ENCODE measurements around the gene FGD2. TPM values are rescaled to one million over a fixed set of nuclear protein-coding genes. Genes with fewer than 3 reads are reported as not detected.

Gene FGD2
- total RNA-seq, 1 experiment from 2014 or later: 0.10 TPM

GRCh38 chr6:37020812-37021211 lies 15.4 kb downstream of the FGD2 start:
- H3K9me3 ChIP-seq (ENCODE audit: control insufficient read depth in 1 of 2, insufficient read depth in 1 of 2, low read depth in 1 of 2, low read length in 2 of 2): no peaks in the 10 kb centered on the region
- H3K9ac ChIP-seq (ENCODE audit: low read length): no peak overlapping the region
- ATAC-seq (no peak), DNase-seq (ENCODE audit: low read depth, low spot score) (no peak)
- RAD21 ChIA-PET (ENCODE audit: low non-redundant PET in 1 of 2, low total read pairs in 2 of 2, uncharacterized antibody in 2 of 2, unreplicated experiment in 2 of 2): interaction anchor here (1.1 to 2.1 kb wide), 3 partner anchors 188 to 190 kb away, joined by 5 to 8 read pairs (median 6); no protein-coding TSS in a partner anchor
- intact Hi-C loops (cut with micrococcal nuclease): no loop called here
- no peak overlapping the region for H3K27ac ChIP-seq (ENCODE audit: low read depth, low read length)
- H3K4me3 ChIP-seq (replicated peaks in 1 of 2; ENCODE audit: low read depth in 1 of 2, low read length in 2 of 2): no peak overlapping the region
- H3K4me2 ChIP-seq (ENCODE audit: low read length): no peak overlapping the region
- BruUV-seq (replicated peaks): no TSS peak
- H3K4me1 ChIP-seq (ENCODE audit: control insufficient read depth in 1 of 2, insufficient read depth in 2 of 2, low read length in 2 of 2): peaks cover 39 to 64% of the 10 kb centered on the region in 2 experiments
- CTCF ChIA-PET: interaction anchor here (0.8 to 13.9 kb wide), 4 partner anchors 8 to 238 kb away, joined by 3 to 331 read pairs (median 31); partner anchors contain the start of gene PIM1
- H4K20me1 ChIP-seq (ENCODE audit: insufficient read depth): no peaks in the 10 kb centered on the region
- H3K9me2 ChIP-seq (ENCODE audit: insufficient read depth): no peaks in the 10 kb centered on the region
- H3K79me2 ChIP-seq (ENCODE audit: insufficient read depth, low read length): no peaks in the 10 kb centered on the region
- TF ChIP-seq SIN3A (IDR thresholded peaks at IDR 0.05; ENCODE audit: low read depth) (no peak), ZFX (IDR thresholded peaks at IDR 0.05) (no peak), JUND (IDR thresholded peaks at IDR 0.05) (no peak), EZH2 (IDR thresholded peaks at IDR 0.05) (no peak), ATF3 (IDR thresholded peaks at IDR 0.05) (no peak)
- no peaks in the 10 kb centered on the region for H3K27me3 ChIP-seq (ENCODE audit: insufficient read depth, low read length)
- no peak overlapping the region for H2AFZ ChIP-seq (ENCODE audit: low read depth, low read length, poor library complexity, severe bottlenecking)
- H3K36me3 ChIP-seq (ENCODE audit: control insufficient read depth in 1 of 2, insufficient read depth in 2 of 2, low read length in 2 of 2): no peaks in the 10 kb centered on the region
- POLR2A ChIA-PET: interaction anchor here (2.0 kb wide), 1 partner anchor 189 kb away, joined by 5 read pairs; no protein-coding TSS in a partner anchor

GRCh38 chr6:37021356-37022129 lies 16.1 kb downstream of the FGD2 start:
- POLR2A ChIA-PET: interaction anchor here (2.0 kb wide), 1 partner anchor 189 kb away, joined by 5 read pairs; no protein-coding TSS in a partner anchor
- no peak overlapping the region for H2AFZ ChIP-seq (ENCODE audit: low read depth, low read length, poor library complexity, severe bottlenecking)

More at GRCh38 chr6:37021356-37022129, 16.1 kb downstream of the FGD2 start:
- Histone ChIP-seq H3K9ac (ENCODE audit: low read length) (no peak overlapping the region), H3K27ac (ENCODE audit: low read depth, low read length) (no peak overlapping the region), H3K4me1 (ENCODE audit: control insufficient read depth in 1 of 2, insufficient read depth in 2 of 2, low read length in 2 of 2) (peaks cover 39 to 72% of the 10 kb centered on the region in 2 experiments), H4K20me1 (ENCODE audit: insufficient read depth) (no peaks in the 10 kb centered on the region), H3K9me3 (ENCODE audit: control insufficient read depth in 1 of 2, insufficient read depth in 1 of 2, low read depth in 1 of 2, low read length in 2 of 2) (no peaks in the 10 kb centered on the region), H3K79me2 (ENCODE audit: insufficient read depth, low read length) (no peaks in the 10 kb centered on the region), H3K4me3 (replicated peaks in 1 of 2; ENCODE audit: low read depth in 1 of 2, low read length in 2 of 2) (no peak overlapping the region), H3K36me3 (ENCODE audit: control insufficient read depth in 1 of 2, insufficient read depth in 2 of 2, low read length in 2 of 2) (no peaks in the 10 kb centered on the region), H3K4me2 (ENCODE audit: low read length) (peak overlapping the region; percentile 20; the same call in 1 of the 2 replicates), H3K27me3 (ENCODE audit: insufficient read depth, low read length) (no peaks in the 10 kb centered on the region), H3K9me2 (ENCODE audit: insufficient read depth) (no peaks in the 10 kb centered on the region)
- CTCF ChIA-PET: interaction anchor here (0.8 to 13.9 kb wide), 9 partner anchors 8 to 670 kb away, joined by 3 to 331 read pairs (median 4); partner anchors contain the start of gene PIM1
- no peak for TF ChIP-seq TCF7L2 (IDR thresholded peaks at IDR 0.05; ENCODE audit: borderline replicate concordance, extremely low read depth, insufficient read depth, insufficient read length)
- TF ChIP-seq ZNF274 (IDR thresholded peaks at IDR 0.05; ENCODE audit: low read depth, low read length): no peak
- TF ChIP-seq CTCF (IDR thresholded peaks at IDR 0.05 in 2 of 3, conservative IDR thresholded peaks at IDR 0.05 in 1 of 3; ENCODE audit: borderline replicate concordance in 1 of 3, insufficient read depth in 1 of 3, low read depth in 2 of 3, low read length in 2 of 3): peak in 2 of 3 experiments; percentile 58 to 61; a peak in 4 of 6 replicates
- TF ChIP-seq SIN3A (IDR thresholded peaks at IDR 0.05; ENCODE audit: low read depth): no peak
- no peak for TF ChIP-seq ELF1 (IDR thresholded peaks at IDR 0.05; ENCODE audit: borderline replicate concordance, low read depth)
- no peak for TF ChIP-seq POLR2A (IDR thresholded peaks at IDR 0.05; ENCODE audit: borderline replicate concordance, extremely low read depth, insufficient read depth, insufficient read length)
- TF ChIP-seq ZBTB33 (IDR thresholded peaks at IDR 0.05; ENCODE audit: extremely low read depth, insufficient replicate concordance, low read length): no peak
- intact Hi-C loops (cut with micrococcal nuclease): no loop called here
- DNase-seq (ENCODE audit: low read depth, low spot score) (no peak), ATAC-seq (no peak)
- RAD21 ChIA-PET (ENCODE audit: low non-redundant PET in 1 of 2, low total read pairs in 2 of 2, uncharacterized antibody in 2 of 2, unreplicated experiment in 2 of 2): interaction anchor here (0.9 to 2.1 kb wide), 4 partner anchors 151 to 189 kb away, joined by 3 to 8 read pairs (median 6); no protein-coding TSS in a partner anchor
- BruUV-seq (replicated peaks): no TSS peak
